WI38 (cell line): ENCODE results near the gene RNF183.

Source experiments
- H3K4me3 ChIP-seq: 2 replicates; pipeline ENCODE4 v1.5.1; 2011; ENCODE audit warnings: low read depth, mild to moderate bottlenecking, control low read depth, low read length
- CTCF ChIP-seq: IDR thresholded peaks from 2 replicates; pipeline ENCODE4 v1.5.1; 2012; ENCODE audit warnings: low read depth, mild to moderate bottlenecking, control low read depth, low read length

The RNF183 gene, protein sequence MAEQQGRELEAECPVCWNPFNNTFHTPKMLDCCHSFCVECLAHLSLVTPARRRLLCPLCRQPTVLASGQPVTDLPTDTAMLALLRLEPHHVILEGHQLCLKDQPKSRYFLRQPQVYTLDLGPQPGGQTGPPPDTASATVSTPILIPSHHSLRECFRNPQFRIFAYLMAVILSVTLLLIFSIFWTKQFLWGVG

DNA sequence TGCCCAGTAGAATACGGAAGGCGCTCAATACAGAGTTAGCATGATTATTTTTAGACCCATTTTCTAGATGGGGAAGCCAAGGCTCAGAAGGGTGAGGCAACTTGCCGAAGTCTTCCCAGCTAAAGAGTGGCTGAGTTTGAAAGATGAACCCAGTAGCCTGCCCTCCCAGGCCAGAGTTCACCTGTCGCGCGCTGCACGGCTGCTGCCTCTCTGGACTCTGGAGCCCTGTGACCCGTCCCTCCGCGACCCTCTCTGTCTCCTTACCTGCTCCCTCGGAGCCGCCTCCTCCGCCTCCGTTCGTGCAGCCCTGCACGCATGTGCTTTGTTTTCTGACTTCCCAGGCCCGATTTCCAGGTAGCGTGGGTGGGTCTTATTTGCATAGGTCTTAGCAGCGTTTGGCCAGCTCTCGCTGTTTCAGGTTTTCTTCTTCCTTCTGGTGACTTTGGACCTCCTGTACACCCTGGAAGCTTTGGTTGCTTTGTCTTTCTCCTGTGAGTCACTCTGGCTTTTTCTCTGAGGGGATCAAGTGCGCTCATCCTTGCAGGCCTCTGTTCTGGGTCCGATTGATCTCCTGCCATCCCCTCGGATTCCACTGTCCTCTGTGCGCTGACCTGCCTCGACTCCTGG, at the start of gene RNF183:
Gene RNF183 (minus strand): TSS at position 585 of the 627 bp plus-strand sequence. CDS start 5,192 bp downstream, outside the sequence.
- no peak within 1 kb of the TSS for H3K4me3 ChIP-seq
- TF ChIP-seq CTCF = no peak

DNA sequence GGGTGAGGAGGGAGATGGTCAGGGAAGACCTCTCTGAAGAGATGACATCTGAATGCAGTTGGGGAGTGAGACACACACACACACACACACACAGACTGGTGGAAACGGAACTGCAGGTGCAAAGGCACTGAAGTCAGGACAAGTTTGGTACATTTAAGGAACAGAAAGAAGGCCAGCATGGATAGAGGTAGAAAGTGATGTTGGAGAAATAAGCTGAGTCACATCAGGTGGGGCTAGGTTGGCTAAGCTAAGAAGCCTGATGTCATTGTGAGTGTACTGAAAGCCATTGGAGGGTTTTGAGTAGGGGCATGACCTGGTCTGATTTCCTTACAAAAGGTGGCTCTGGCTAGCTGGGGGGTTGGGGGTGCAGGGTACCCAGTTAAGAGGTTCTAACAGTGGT, 49.2 kb upstream of the RNF183 start:
- no peak for TF ChIP-seq CTCF
- no peak overlapping the region for H3K4me3 ChIP-seq

GRCh38 chr9:113352006-113352405, 48.8 kb upstream of the RNF183 start:
- no peak for TF ChIP-seq CTCF
- no peak overlapping the region for H3K4me3 ChIP-seq

DNA sequence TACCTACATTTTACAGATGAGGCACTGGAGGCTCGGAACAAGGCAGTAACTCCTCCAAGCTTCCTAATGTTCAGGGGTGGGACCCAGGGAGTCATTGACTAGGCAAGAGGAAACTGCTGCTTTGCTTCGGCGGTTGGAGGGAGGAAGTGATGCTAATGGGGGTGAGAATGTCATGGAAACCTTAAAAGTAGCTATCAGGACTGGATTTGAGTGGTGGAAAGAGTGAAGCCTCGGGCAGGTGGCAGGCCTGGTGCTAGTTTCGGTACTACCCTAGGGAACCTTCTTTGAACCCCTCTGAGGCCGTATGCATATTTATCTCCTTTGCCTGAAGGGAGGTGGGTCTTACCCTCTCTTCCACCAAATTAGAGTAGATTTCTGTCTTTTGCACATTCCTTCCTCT, 47.8 kb upstream of the RNF183 start:
- H3K4me3 ChIP-seq = no peak overlapping the region
- no peak for TF ChIP-seq CTCF

- no peak overlapping the region for H3K4me3 ChIP-seq
- TF ChIP-seq CTCF = no peak
Observed at GRCh38 chr9:113350107-113350661, 47.0 kb upstream of the RNF183 start.

GRCh38 chr9:113349445-113350094, 46.4 kb upstream of the RNF183 start, which contains the start of gene BSPRY:
Gene BSPRY (plus strand): TSS chr9:113349541. CDS start chr9:113349580, 39 bp downstream.
- H3K4me3 ChIP-seq = no peak within 1 kb of the TSS
- TF ChIP-seq CTCF = no peak

DNA sequence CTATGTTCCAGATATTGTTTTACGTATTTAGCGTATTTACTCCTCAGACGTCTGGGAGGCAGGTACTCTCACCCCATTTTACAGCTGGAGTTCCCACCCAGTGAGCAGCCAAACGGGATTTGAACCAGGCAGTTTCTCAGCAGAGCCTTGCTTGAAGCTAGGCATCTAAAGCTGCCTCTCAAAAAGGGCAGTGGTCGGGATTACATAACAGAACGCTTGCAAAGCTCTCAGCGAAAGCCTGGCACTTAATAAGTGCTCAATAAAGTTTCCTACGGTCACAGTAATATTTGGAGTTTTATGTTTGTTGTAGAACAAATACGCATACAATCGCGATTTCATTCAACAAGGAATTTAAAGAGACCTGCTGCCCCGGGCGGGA, 45.9 kb upstream of the RNF183 start:
- H3K4me3 ChIP-seq = no peak overlapping the region
- no peak for TF ChIP-seq CTCF
